ENCODE results near the gene OSBP. TPM values are rescaled to one million over a fixed set of nuclear protein-coding genes. Genes with fewer than 3 reads are reported as not detected.

OSBP gene
- total RNA-seq, 1 donor from 2014 or later, result 40.5 TPM

GRCh38 chr11:59528711-59529110 lies 86.9 kb downstream of the OSBP start:
- DNase-seq (ENCODE audit: extremely low spot score in 2 of 2), result no peak
- H3K27me3 ChIP-seq, result no peaks in the 10 kb centered on the region
- TF ChIP-seq CTCF (IDR thresholded peaks at IDR 0.05) (no peak), POLR2AphosphoS5 (IDR thresholded peaks at IDR 0.05; ENCODE audit: insufficient read depth in 1 of 2, low read depth in 1 of 2) (no peak), POLR2A (IDR thresholded peaks at IDR 0.05) (no peak)
- no peaks in the 10 kb centered on the region for H3K36me3 ChIP-seq
- no peak overlapping the region for H3K4me3 ChIP-seq
- no peak overlapping the region for H3K27ac ChIP-seq
- no peaks in the 10 kb centered on the region for H3K9me3 ChIP-seq
- no peaks in the 10 kb centered on the region for H3K4me1 ChIP-seq
- intact Hi-C loops (cut with DNase I), result no loop called here

Small RNA genes within 50 kb of the gene (microRNA-seq; reads per million reads assigned to microRNA genes)
- not detected for gene MIR3162 (ENCODE audit: borderline number of aligned reads, borderline replicate concordance)

Small RNA genes within 50 kb of the gene (small RNA-seq; reads per million reads assigned to genes)
- gene MIR3162, result not detected

Other genes with a start within 250 kb of the OSBP start
- not detected for gene OR5A2, start 189.4 kb downstream of the OSBP start, total RNA-seq
- not detected for gene OR5A1, start 179.3 kb downstream of the OSBP start, total RNA-seq
- gene OR4D6, start 158.8 kb downstream of the OSBP start, total RNA-seq, result not detected
- not detected for gene OR4D10, start 142.5 kb downstream of the OSBP start, total RNA-seq
- not detected for gene OR4D11, start 112.2 kb downstream of the OSBP start, total RNA-seq
- not detected for gene OR4D9, start 104.2 kb downstream of the OSBP start, total RNA-seq
- 14.5 TPM for gene PATL1, start 53.3 kb upstream of the OSBP start, total RNA-seq
- gene OR10V1, start 98.1 kb upstream of the OSBP start, total RNA-seq, result not detected
- 39.8 TPM for gene STX3, start 139.6 kb upstream of the OSBP start, total RNA-seq
- gene MRPL16, start 195.0 kb upstream of the OSBP start, total RNA-seq, result 38.3 TPM
- not detected for gene CBLIF, start 229.7 kb upstream of the OSBP start, total RNA-seq